DOHH2 (cell line): Measurements from ENCODE around the gene DDX39A.
"Not testable (repeated sequence)": the region's sequence is repeated elsewhere in the genome, so short reads cannot be mapped to it uniquely, and the experiment has no call there.

Experiments
- H3F3A ChIP-seq: fragments of 200-600 bp; sonication (generic), shearing (Covaris generic); 2 replicates; pipeline ENCODE4 v1.6.0; 2016; ENCODE audit warnings: antibody characterized with exemption, mild to moderate bottlenecking; ENCODE audit not compliant: control insufficient read depth, insufficient read depth
- H3K27ac ChIP-seq: fragments of 200-600 bp; sonication (generic); 2 replicates; pipeline ENCODE4 v1.5.1; 2014; ENCODE audit warnings: low read depth, mild to moderate bottlenecking, low read length, moderate library complexity
- H3K27me3 ChIP-seq: fragments of 200-600 bp; sonication (generic); 2 replicates; pipeline ENCODE4 v1.6.1; 2014; ENCODE audit warnings: mild to moderate bottlenecking, low read length, mixed read lengths; ENCODE audit not compliant: control insufficient read depth
- H3K36me3 ChIP-seq: fragments of 200-600 bp; sonication (generic); 2 replicates; pipeline ENCODE4 v1.6.1; 2014; ENCODE audit warnings: mild to moderate bottlenecking, low read length, moderate library complexity, mixed read lengths; ENCODE audit not compliant: control insufficient read depth
- H3K4me1 ChIP-seq: fragments of 200-600 bp; sonication (generic); 2 replicates; pipeline ENCODE4 v1.6.1; 2014; ENCODE audit warnings: mild to moderate bottlenecking, low read length, mixed read lengths; ENCODE audit not compliant: control insufficient read depth
- H3K4me2 ChIP-seq: fragments of 200-600 bp; sonication (generic); 2 replicates; pipeline ENCODE4 v1.6.0; 2014; ENCODE audit warnings: mild to moderate bottlenecking, low read length, moderate library complexity
- H3K4me3 ChIP-seq: fragments of 200-600 bp; sonication (generic); 2 replicates; pipeline ENCODE4 v1.5.1; 2014; ENCODE audit warnings: mild to moderate bottlenecking, low read length, mixed read lengths
- H3K79me2 ChIP-seq: fragments of 200-600 bp; sonication (generic); 2 replicates; pipeline ENCODE4 v1.6.1; 2014; ENCODE audit warnings: mild to moderate bottlenecking, low read length, mixed read lengths; ENCODE audit not compliant: control insufficient read depth
- H3K9me2 ChIP-seq: fragments of 200-600 bp; sonication (generic); replicated peaks from 2 replicates; pipeline ENCODE4 v1.6.1; 2014; ENCODE audit warnings: mild to moderate bottlenecking, low read length, mixed read lengths; ENCODE audit not compliant: control insufficient read depth
- H3K9me3 ChIP-seq: fragments of 200-600 bp; sonication (generic); 2 replicates; pipeline ENCODE4 v1.6.1; 2014; ENCODE audit warnings: antibody characterized with exemption, low read length, mixed read lengths; ENCODE audit not compliant: control insufficient read depth, insufficient read depth
- H4K20me1 ChIP-seq: fragments of 200-600 bp; sonication (generic); 2 replicates; pipeline ENCODE4 v1.6.0; 2014; ENCODE audit warnings: low read depth, mild to moderate bottlenecking, antibody characterized with exemption, low read length, moderate library complexity; ENCODE audit not compliant: control insufficient read depth, insufficient read depth
- CTCF ChIP-seq: fragments of 200-600 bp; sonication (generic); IDR thresholded peaks from one replicate; pipeline ENCODE4 v1.5.1; 2014; ENCODE audit warnings: antibody characterized with exemption, mild to moderate bottlenecking, low read depth, low read length; ENCODE audit not compliant: poor library complexity, severe bottlenecking
- EZH2phosphoT487 ChIP-seq: fragments of 200-600 bp; sonication (generic); IDR thresholded peaks from 2 replicates; pipeline ENCODE4 v1.6.1; 2017; ENCODE audit warnings: borderline replicate concordance, mild to moderate bottlenecking, antibody characterized with exemption, low read length, moderate library complexity, mixed read lengths

The DDX39A gene

GRCh38 chr19:14405758-14406644, 13.1 kb downstream of the DDX39A start:
- Histone ChIP-seq H3K4me3 (peak overlapping the region; percentile 34), H3K27ac (no peak overlapping the region), H4K20me1 (peaks cover 7% of the 10 kb centered on the region; the same call in 1 of the 2 replicates), H3K9me3 (no peaks in the 10 kb centered on the region), H3K27me3 (no peaks in the 10 kb centered on the region), H3K4me1 (peaks cover 33% of the 10 kb centered on the region), H3K4me2 (peak overlapping the region; percentile 29), H3K36me3 (peaks cover 47% of the 10 kb centered on the region), H3F3A (peaks cover 40% of the 10 kb centered on the region), H3K9me2 (no peaks in the 10 kb centered on the region), H3K79me2 (peaks cover 3% of the 10 kb centered on the region)
- no peak for TF ChIP-seq EZH2phosphoT487
- peak; percentile 41 for TF ChIP-seq CTCF

DNA sequence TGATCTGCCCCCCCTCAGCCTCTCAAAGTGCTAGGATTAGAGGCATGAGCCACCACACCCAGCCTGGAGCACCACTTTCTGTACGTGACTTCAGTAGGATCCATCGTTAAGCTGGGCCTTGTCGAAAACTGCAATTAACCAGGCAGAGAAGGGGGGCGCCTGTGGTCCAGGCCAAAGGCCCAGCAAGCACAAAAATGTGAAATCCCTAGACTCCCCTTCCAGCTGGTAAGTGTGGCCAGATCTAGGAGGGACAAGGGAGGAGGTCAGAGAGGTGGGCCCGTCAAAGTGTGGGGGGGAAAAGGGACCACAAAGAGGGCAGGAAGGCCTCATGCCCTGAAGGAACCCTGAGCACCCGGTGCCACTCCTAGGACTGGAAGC, 13.8 kb downstream of the DDX39A start:
- H3K36me3 ChIP-seq, result peaks cover 41% of the 10 kb centered on the region
- no peaks in the 10 kb centered on the region for H3K9me2 ChIP-seq
- H3K4me3 ChIP-seq, result peak overlapping the region; percentile 34
- H3K4me1 ChIP-seq, result peaks cover 39% of the 10 kb centered on the region
- TF ChIP-seq EZH2phosphoT487 (no peak), CTCF (no peak)
- peak overlapping the region; percentile 29; the same call in 1 of the 2 replicates for H3K4me2 ChIP-seq
- peaks cover 36% of the 10 kb centered on the region for H3F3A ChIP-seq
- H3K27me3 ChIP-seq, result no peaks in the 10 kb centered on the region
- H3K9me3 ChIP-seq, result no peaks in the 10 kb centered on the region
- 0 out of 2 replicates have a peak, but pooled peaks cover 5% of the 10 kb centered on the region for H4K20me1 ChIP-seq
- H3K27ac ChIP-seq, result no peak overlapping the region
- no peaks in the 10 kb centered on the region for H3K79me2 ChIP-seq

- Histone ChIP-seq H3K79me2 (no peaks in the 10 kb centered on the region), H3F3A (peaks cover 29% of the 10 kb centered on the region), H3K27me3 (no peaks in the 10 kb centered on the region), H3K9me3 (no peaks in the 10 kb centered on the region), H3K9me2 (no peaks in the 10 kb centered on the region), H3K36me3 (peaks cover 31% of the 10 kb centered on the region), H4K20me1 (0 out of 2 replicates have a peak, but pooled peaks cover 3% of the 10 kb centered on the region), H3K4me2 (no peak overlapping the region), H3K4me3 (no peak overlapping the region), H3K4me1 (peaks cover 40% of the 10 kb centered on the region), H3K27ac (no peak overlapping the region)
- TF ChIP-seq CTCF, result no peak
- no peak for TF ChIP-seq EZH2phosphoT487
These were observed 14.8 kb downstream of the DDX39A start for GRCh38 chr19:14404312-14404711.

GRCh38 chr19:14403145-14403930, 15.8 kb downstream of the DDX39A start:
- H3K4me2 ChIP-seq, H3K27ac ChIP-seq, H4K20me1 ChIP-seq, H3K79me2 ChIP-seq, H3K9me2 ChIP-seq, H3K27me3 ChIP-seq, H3K9me3 ChIP-seq, H3K4me3 ChIP-seq: not testable (repeated sequence)
- Histone ChIP-seq H3K4me1 (peaks cover 40% of the 10 kb centered on the region), H3K36me3 (peaks cover 21% of the 10 kb centered on the region), H3F3A (peaks cover 19% of the 10 kb centered on the region)
